H1 (cell line): Measurements from ENCODE around the gene PTPRD. TPM values are rescaled to one million over a fixed set of nuclear protein-coding genes. Genes with fewer than 3 reads are reported as not detected.

ENCODE experiments used
- CTCF ChIA-PET: fragments of 300-600 bp; sonication (Branson Sonifier 250); formaldehyde crosslinking; loops from one replicate; lab custom pipeline; 2021; ENCODE audit not compliant: partially characterized antibody; lab: Charles Lee
- POLR2A ChIA-PET: fragments of 300-600 bp; sonication (Branson Sonifier 250); formaldehyde crosslinking; loops from one replicate; lab custom pipeline; 2021; ENCODE audit warnings: inconsistent platforms; ENCODE audit not compliant: partially characterized antibody; lab: Charles Lee
- DNase-seq, 2 experiments: peaks; one replicate each; pipeline versions ENCODE4 v3.0.0 to v3.0.0-alpha.2; 2010 to 2022; ENCODE audit warnings: low spot score in 2 of 2, low read depth in 1 of 2, mixed read lengths in 1 of 2
- FAIRE-seq: peaks from 2 replicates; lab custom pipeline; 2011; peaks lifted over from hg19 to GRCh38; lab: Jason Lieb, UNC
- H2AFZ ChIP-seq: 2 replicates; pipeline ENCODE4 v1.8.1; 2012; ENCODE audit warnings: low read length, inconsistent platforms
- H2AK5ac ChIP-seq: 2 replicates; pipeline ENCODE4 v1.6.1; 2013; ENCODE audit warnings: low read depth, low read length
- H2BK120ac ChIP-seq: replicated peaks from 2 replicates; pipeline ENCODE3; 2013; ENCODE audit warnings: low read depth, low read length, inconsistent platforms
- H2BK12ac ChIP-seq: 2 replicates; pipeline ENCODE4 v1.6.1; 2013; ENCODE audit warnings: low read depth, low read length
- H2BK15ac ChIP-seq: 2 replicates; pipeline ENCODE4 v1.6.1; 2013; ENCODE audit warnings: low read length
- H2BK20ac ChIP-seq: 2 replicates; pipeline ENCODE4 v1.6.1; 2013; ENCODE audit warnings: low read length
- H2BK5ac ChIP-seq: 2 replicates; pipeline ENCODE4 v1.6.1; 2013; ENCODE audit warnings: low read depth, low read length
- H3K14ac ChIP-seq: 2 replicates; pipeline ENCODE4 v1.6.1; 2013; ENCODE audit warnings: inconsistent platforms; ENCODE audit not compliant: insufficient read length
- H3K18ac ChIP-seq: 2 replicates; pipeline ENCODE4 v1.6.1; 2013; ENCODE audit warnings: low read length; ENCODE audit errors: extremely low read depth
- H3K23ac ChIP-seq: 2 replicates; pipeline ENCODE4 v1.6.1; 2013; ENCODE audit warnings: inconsistent platforms; ENCODE audit not compliant: insufficient read length
- H3K23me2 ChIP-seq: 2 replicates; pipeline ENCODE4 v1.6.1; 2013; ENCODE audit warnings: low read depth, low read length
- H3K27ac ChIP-seq: 2 replicates; pipeline ENCODE4 v1.6.1; 2011; ENCODE audit warnings: low read depth, low read length, inconsistent platforms
- H3K27me3 ChIP-seq, 4 experiments: replicated peaks in 1 of 4; 1 replicate in 1 of 4; 2 replicates in 3 of 4; pipeline versions ENCODE4 v1.6.1 to v1.8.1; 2011 to 2013; ENCODE audit warnings: low read length in 3 of 4, mild to moderate bottlenecking in 3 of 4, inconsistent platforms in 2 of 4, mixed read lengths in 2 of 4, moderate library complexity in 1 of 4; ENCODE audit not compliant: control insufficient read depth in 3 of 4, insufficient read depth in 3 of 4; ENCODE audit errors: extremely low read depth in 1 of 4
- H3K36me3 ChIP-seq, 4 experiments: 2 replicates each; pipeline versions ENCODE4 v1.6.1 to v1.8.1; 2011 to 2013; ENCODE audit warnings: mild to moderate bottlenecking in 4 of 4, low read length in 3 of 4, moderate library complexity in 2 of 4, control low read depth in 1 of 4, inconsistent platforms in 1 of 4; ENCODE audit not compliant: insufficient read depth in 4 of 4, control insufficient read depth in 2 of 4
- H3K4ac ChIP-seq: replicated peaks from 2 replicates; pipeline ENCODE3; 2013; ENCODE audit warnings: low read length, low read depth, mixed read lengths, inconsistent platforms; ENCODE audit not compliant: insufficient read length
- H3K4me1 ChIP-seq, 4 experiments: replicated peaks in 1 of 4; 1 replicate in 1 of 4; 2 replicates in 3 of 4; pipeline versions ENCODE4 v1.6.1 to v1.8.1; 2011 to 2013; ENCODE audit warnings: low read length in 3 of 4, inconsistent platforms in 2 of 4, mixed read lengths in 1 of 4; ENCODE audit not compliant: insufficient read depth in 4 of 4, control insufficient read depth in 3 of 4
- H3K4me2 ChIP-seq, 2 experiments: 2 replicates each; pipeline versions ENCODE4 v1.6.1 to v1.8.1; 2011 to 2013; ENCODE audit warnings: low read depth in 2 of 2, low read length in 2 of 2, control low read depth in 1 of 2, inconsistent platforms in 1 of 2, mild to moderate bottlenecking in 1 of 2; ENCODE audit not compliant: insufficient read depth in 1 of 2
- H3K4me3 ChIP-seq, 4 experiments: fragments of 200-600, 300-600 bp in 1 of 4; sonication (generic), shearing (Covaris generic), sonication (Bioruptor Twin) in 1 of 4; 2 replicates each; pipeline versions ENCODE4 v1.5.1 to v1.8.1; 2011 to 2016; ENCODE audit warnings: low read length in 4 of 4, low read depth in 3 of 4, control low read depth in 2 of 4, inconsistent platforms in 2 of 4, mild to moderate bottlenecking in 2 of 4, mixed read lengths in 1 of 4, moderate library complexity in 1 of 4; ENCODE audit not compliant: insufficient read depth in 2 of 4; ENCODE audit errors: extremely low read depth in 1 of 4
- H3K56ac ChIP-seq: replicated peaks from 2 replicates; pipeline ENCODE3; 2013; ENCODE audit warnings: low read depth, mild to moderate bottlenecking, mixed read lengths, low read length, inconsistent platforms; ENCODE audit not compliant: insufficient read length
- H3K79me1 ChIP-seq: 2 replicates; pipeline ENCODE4 v1.6.1; 2013; ENCODE audit warnings: low read depth, low read length, control low read depth
- H3K79me2 ChIP-seq, 2 experiments: 2 replicates each; pipeline versions ENCODE4 v1.6.1 to v1.8.1; 2012 to 2013; ENCODE audit warnings: low read length in 2 of 2, mild to moderate bottlenecking in 2 of 2, inconsistent platforms in 1 of 2; ENCODE audit not compliant: insufficient read depth in 2 of 2, control insufficient read depth in 1 of 2
- H3K9ac ChIP-seq, 4 experiments: replicated peaks in 1 of 4; 1 replicate in 1 of 4; 2 replicates in 3 of 4; pipeline versions ENCODE4 v1.6.1 to v1.8.1; 2011 to 2013; ENCODE audit warnings: low read depth in 3 of 4, low read length in 3 of 4, control low read depth in 2 of 4, mild to moderate bottlenecking in 2 of 4, moderate library complexity in 2 of 4, inconsistent platforms in 1 of 4; ENCODE audit errors: extremely low read depth in 1 of 4
- H3K9me3 ChIP-seq, 2 experiments: 2 replicates each; pipeline versions ENCODE4 v1.6.1 to v1.8.1; 2012 to 2013; ENCODE audit warnings: mild to moderate bottlenecking in 2 of 2, moderate library complexity in 2 of 2, control low read depth in 1 of 2, inconsistent platforms in 1 of 2, low read depth in 1 of 2, low read length in 1 of 2, mixed read lengths in 1 of 2; ENCODE audit not compliant: insufficient read depth in 2 of 2
- H4K20me1 ChIP-seq, 2 experiments: replicated peaks in 1 of 2; 2 replicates each; pipeline versions ENCODE3 to v1.8.1; 2011 to 2013; ENCODE audit warnings: inconsistent platforms in 2 of 2, low read length in 2 of 2, mild to moderate bottlenecking in 1 of 2; ENCODE audit not compliant: insufficient read depth in 2 of 2, control insufficient read depth in 1 of 2
- H4K5ac ChIP-seq: 2 replicates; pipeline ENCODE4 v1.6.1; 2013; ENCODE audit warnings: low read length, low read depth, mixed read lengths, inconsistent platforms; ENCODE audit not compliant: insufficient read length
- H4K8ac ChIP-seq: 2 replicates; pipeline ENCODE4 v1.8.0; 2013; ENCODE audit warnings: mild to moderate bottlenecking, moderate library complexity, low read length, inconsistent platforms; ENCODE audit not compliant: insufficient read depth; ENCODE audit errors: extremely low read depth
- H4K91ac ChIP-seq: replicated peaks from 2 replicates; pipeline ENCODE3; 2013; ENCODE audit warnings: low read length, mixed read lengths, inconsistent platforms; ENCODE audit not compliant: insufficient read length
- CHD2 ChIP-seq: IDR thresholded peaks from 2 replicates; pipeline ENCODE4 v1.6.1; 2012; ENCODE audit warnings: low read length, improper control_type of control experiment
- FOSL1 ChIP-seq: IDR thresholded peaks from 2 replicates; pipeline ENCODE4 v1.6.1; 2011; ENCODE audit warnings: mild to moderate bottlenecking, low read depth, low read length, moderate library complexity; ENCODE audit not compliant: insufficient read depth
- HDAC6 ChIP-seq: IDR thresholded peaks from one replicate; pipeline ENCODE4 v1.7.1; 2012; ENCODE audit warnings: low read depth, mild to moderate bottlenecking, inconsistent platforms, low read length, moderate library complexity
- JUND ChIP-seq: IDR thresholded peaks from 2 replicates; pipeline ENCODE4 v1.6.1; 2011; ENCODE audit warnings: mild to moderate bottlenecking, improper control_type of control experiment, low read length
- MAX ChIP-seq: IDR thresholded peaks from 2 replicates; pipeline ENCODE4 v1.6.1; 2012; ENCODE audit warnings: inconsistent platforms
- TBP ChIP-seq: IDR thresholded peaks from 2 replicates; pipeline ENCODE4 v1.6.1; 2011; ENCODE audit warnings: low read depth, low read length, improper control_type of control experiment
- WGBS, 2 experiments: shearing (Covaris generic) in 1 of 2; methylation state at CpG; one replicate each; pipeline versions ENCODE4 v1.1.6 to v1.1.7; 2013 to 2015; ENCODE audit warnings: low lambda C conversion rate in 2 of 2, mixed read lengths in 2 of 2, inconsistent platforms in 1 of 2, low coverage in 1 of 2, missing lambda C conversion rate in 1 of 2; ENCODE audit not compliant: insufficient replicate concordance in 2 of 2, insufficient coverage in 1 of 2, insufficient read length in 1 of 2; ENCODE audit errors: extremely low coverage in 1 of 2, missing lambda C conversion rate in 1 of 2; 5-methylcytosine and 5-hydroxymethylcytosine counted together
- polyA plus RNA-seq, 7 experiments: library from polyadenylated mRNA; depleted of rRNA in 3 of 7; stranded (reverse) in 5 of 7; unstranded in 2 of 7; fragments of >200 nt in 5 of 7; fragments of 200-250 nt in 2 of 7; gene quantifications; 1 replicate in 5 of 7; 2 replicates in 1 of 7; 4 replicates in 1 of 7; pipeline versions ENCODE4 v1.2.1 to v1.2.3, GENCODE V29; 2011 to 2013; ENCODE audit warnings: missing spikeins in 2 of 7, mixed read lengths in 2 of 7
- total RNA-seq: library from RNA; stranded (reverse); fragmentation: NEBNext Ultra II Directional; extraction: Animal tissue kit (Norgen Biotek cat#: 25700); gene quantifications from 2 replicates; pipeline ENCODE4 v1.2.1, GENCODE V29; 2021

The PTPRD gene
- total and polyA plus RNA-seq, 2 of the 8 experiments (the other 6 are each of a cell fraction or from before 2014, with no cell fraction given): 17.2 to 77.0 TPM

- Histone ChIP-seq H3K27me3 (no peaks in the 10 kb centered on the region), H2AFZ (no peak overlapping the region), H3K4ac (no peak overlapping the region), H4K20me1 (no peaks in the 10 kb centered on the region), H3K4me2 (no peak overlapping the region), H3K9me3 (no peaks in the 10 kb centered on the region), H3K9ac (no peak overlapping the region), H3K79me1 (no peaks in the 10 kb centered on the region), H3K23me2 (no peaks in the 10 kb centered on the region), H3K4me1 (peaks cover 0 to 2% (median 1%) of the 10 kb centered on the region in 4 experiments; a peak in 3 of 7 replicates), H3K36me3 (no peaks in the 10 kb centered on the region), H2BK20ac (no peak overlapping the region), H3K23ac (no peak overlapping the region), H4K91ac (no peak overlapping the region), H3K14ac (no peak overlapping the region), H2BK120ac (no peak overlapping the region), H3K56ac (no peak overlapping the region), H3K18ac (no peak overlapping the region), H4K8ac (no peak overlapping the region), H3K27ac (no peak overlapping the region), H4K5ac (no peak overlapping the region), H2BK15ac (no peak overlapping the region), H2AK5ac (no peak overlapping the region), H3K4me3 (no peak overlapping the region), H3K79me2 (no peaks in the 10 kb centered on the region), H2BK5ac (no peak overlapping the region), H2BK12ac (no peak overlapping the region)
- FAIRE-seq (no peak), DNase-seq (no peak)
- TF ChIP-seq MAX (no peak), HDAC6 (no peak), JUND (no peak), CHD2 (no peak), TBP (no peak), FOSL1 (no peak)
- 91% methylated on average over 1 of the region's 1 CpG; no CpG with 5 or more reads in 1 of the 2 experiments for WGBS, 2 experiments
- ChIA-PET POLR2A (no interaction called here), CTCF (interaction anchor here (0.6 to 3.3 kb wide), 13 partner anchors 10 to 640 kb away, joined by 3 to 27 read pairs (median 3); no protein-coding TSS in a partner anchor)
Measured at GRCh38 chr9:8871396-8871795, 1741.4 kb downstream of the PTPRD start.
